GM19238 (cell line): Measurements from ENCODE around the gene CTCF.
A peak's percentile ranks its signal among the peaks of the same experiment; 100 is the strongest.
"Not testable (repeated sequence)": the region's sequence is repeated elsewhere in the genome, so short reads cannot be mapped to it uniquely, and the experiment has no call there.

Experiments used
- DNase-seq: peaks from one replicate; pipeline ENCODE4 v3.0.0; 2011; ENCODE audit warnings: low spot score; ENCODE audit not compliant: insufficient read length

Gene CTCF

DNA sequence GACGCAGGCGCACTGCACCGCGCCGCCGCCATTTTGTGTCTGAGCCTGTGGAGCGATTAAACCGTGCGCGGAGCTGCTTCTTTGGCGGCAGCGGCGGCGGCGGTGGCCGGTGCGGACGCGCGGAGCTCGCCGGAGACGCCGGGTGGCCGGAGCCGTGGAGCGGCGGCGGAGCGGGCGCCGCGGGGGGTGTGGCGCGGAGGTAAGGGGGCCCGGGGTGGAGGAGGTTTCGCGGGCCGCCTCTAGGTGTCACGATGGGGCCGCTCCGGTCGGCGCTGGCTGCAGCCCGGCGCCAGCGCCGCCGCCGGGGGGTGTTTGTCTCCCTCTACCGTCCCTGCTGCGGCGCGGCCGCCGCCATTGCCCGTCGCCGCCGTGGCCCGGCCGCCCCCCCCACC, at the start of gene CTCF:
Gene CTCF (plus strand): TSS at position 1 of the 392 bp plus-strand sequence. CDS start 48,307 bp downstream, outside the sequence.
- DNase-seq: peak; percentile 72

DNA sequence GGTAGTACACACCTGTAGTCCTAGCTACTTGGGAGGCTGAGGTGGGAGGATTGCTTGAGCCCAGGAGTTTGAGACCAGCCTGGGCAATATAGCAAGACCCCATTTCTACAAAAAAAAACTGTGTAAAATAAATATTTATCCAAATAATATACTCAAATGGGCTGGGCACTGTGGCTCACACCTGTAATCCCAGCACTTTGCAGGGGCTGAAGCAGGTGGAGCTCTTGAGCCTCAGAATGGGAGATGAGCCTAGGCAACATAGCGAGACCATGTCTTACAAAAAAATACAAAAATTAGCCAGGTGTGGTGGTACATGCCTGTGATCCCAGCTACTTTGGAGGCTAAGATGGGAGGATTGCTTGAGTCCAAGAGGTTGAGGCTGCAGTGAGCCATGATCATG, 48.4 kb upstream of the CTCF start:
- DNase-seq: not testable (repeated sequence)

GRCh38 chr16:67514382-67514828, 47.9 kb upstream of the CTCF start:
- DNase-seq: peak; percentile 58

GRCh38 chr16:67516296-67517154, 45.8 kb upstream of the CTCF start:
- DNase-seq: no peak

DNA sequence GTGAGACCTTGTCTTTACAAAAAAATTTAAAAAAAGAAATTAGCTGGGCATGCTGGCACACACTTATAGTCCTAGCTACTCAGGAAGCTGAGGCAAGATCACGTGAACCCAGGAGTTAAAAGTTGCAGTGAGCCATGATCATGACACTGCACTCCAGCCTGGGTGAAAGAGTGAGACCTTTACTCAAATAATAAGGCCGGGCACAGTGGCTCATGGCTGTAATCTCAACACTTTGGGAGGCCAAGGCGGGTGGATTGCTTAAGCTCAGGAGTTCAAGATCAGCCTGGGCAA, 45.2 kb upstream of the CTCF start:
- DNase-seq: no peak

GRCh38 chr16:67517661-67518423, 44.5 kb upstream of the CTCF start:
- DNase-seq: peak; percentile 61

DNA sequence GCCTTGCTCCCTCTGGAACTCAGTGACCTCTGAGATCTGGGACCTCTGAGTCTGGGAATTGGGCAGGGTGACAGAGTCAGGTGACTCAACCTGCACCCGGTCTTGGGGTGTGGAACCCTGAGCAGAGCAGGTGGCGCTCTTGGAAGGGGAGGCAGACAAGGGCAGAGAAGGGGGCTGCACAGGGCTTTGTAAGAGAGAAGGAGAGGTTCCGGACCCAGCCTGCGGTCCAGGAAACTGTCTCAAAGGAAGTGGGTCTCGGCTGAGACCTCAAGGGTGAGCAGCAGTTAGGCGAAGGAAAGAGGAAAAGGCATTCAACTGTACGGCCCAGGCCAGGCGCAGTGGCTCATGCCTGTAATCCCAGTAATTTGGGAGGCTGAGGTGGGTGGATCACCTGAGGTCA, 43.6 kb upstream of the CTCF start:
- no peak for DNase-seq

- no peak for DNase-seq
These were observed 43.1 kb upstream of the CTCF start for GRCh38 chr16:67519242-67519641.

DNA sequence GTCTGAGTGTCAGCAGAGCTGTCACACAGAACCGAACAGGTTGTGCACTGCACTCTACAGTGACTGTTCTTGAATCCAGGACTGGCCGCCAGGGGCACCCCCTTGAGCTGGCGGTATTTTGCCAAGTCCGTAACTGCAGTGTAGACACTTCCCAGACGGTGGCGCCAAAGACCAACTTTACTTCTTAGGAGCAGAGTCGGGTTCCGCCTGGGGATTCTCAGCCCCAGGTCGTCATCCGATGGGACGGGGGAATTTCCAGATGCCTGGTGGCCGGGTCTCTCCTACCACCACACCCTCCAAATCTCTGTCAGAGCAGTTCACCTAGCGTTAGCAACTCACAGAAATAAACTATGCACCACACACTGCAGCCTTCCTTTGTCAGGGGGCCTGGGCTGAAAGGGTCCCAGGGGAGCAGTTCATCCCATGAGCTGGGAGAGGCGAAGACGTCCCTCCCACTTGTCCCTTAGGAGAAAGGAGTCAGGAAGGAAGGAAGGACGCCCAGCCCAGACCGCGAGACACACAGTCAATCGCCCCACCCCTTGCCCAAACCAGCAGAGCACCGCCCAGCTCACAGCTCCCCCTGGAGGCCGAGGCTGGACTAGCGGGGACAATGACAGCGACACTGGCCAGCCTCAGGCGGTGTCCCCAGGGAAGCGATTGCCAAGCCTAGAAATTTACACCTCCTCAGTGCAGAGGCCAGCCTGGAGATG, 41.1 kb upstream of the CTCF start:
- DNase-seq: peak; percentile 88

DNA sequence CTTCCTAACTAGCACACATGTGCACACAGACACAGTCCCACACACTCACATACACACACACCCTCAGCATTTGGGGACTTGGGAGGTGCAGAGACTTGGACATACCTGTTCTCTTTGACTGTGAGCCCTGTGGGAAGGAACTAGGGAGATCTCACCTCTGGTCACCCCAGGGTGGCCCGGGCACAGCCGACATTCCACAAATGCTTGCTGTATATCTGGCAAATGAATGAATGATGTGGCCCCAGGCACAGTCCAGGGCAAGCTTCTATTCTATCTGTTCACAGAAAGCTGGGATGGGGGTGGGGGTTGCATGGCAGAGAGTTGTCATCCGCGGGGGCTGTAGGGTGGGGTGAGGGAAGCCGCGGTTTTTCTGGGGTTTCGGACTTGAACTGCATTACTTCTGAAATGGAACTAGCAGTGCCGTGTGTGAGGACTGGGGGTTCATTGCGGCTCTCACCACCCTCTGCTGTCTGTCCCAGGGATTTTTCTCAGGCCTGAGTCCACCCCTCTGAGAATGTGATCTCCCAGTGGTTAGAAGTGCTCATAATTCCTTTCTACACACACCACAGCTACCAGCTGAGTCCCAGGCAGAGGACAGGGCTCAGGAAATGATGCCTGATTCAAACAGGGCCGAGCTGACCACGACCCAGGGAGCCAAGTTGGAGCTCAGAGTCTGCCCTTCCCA, 37.0 kb upstream of the CTCF start:
- no peak for DNase-seq

DNA sequence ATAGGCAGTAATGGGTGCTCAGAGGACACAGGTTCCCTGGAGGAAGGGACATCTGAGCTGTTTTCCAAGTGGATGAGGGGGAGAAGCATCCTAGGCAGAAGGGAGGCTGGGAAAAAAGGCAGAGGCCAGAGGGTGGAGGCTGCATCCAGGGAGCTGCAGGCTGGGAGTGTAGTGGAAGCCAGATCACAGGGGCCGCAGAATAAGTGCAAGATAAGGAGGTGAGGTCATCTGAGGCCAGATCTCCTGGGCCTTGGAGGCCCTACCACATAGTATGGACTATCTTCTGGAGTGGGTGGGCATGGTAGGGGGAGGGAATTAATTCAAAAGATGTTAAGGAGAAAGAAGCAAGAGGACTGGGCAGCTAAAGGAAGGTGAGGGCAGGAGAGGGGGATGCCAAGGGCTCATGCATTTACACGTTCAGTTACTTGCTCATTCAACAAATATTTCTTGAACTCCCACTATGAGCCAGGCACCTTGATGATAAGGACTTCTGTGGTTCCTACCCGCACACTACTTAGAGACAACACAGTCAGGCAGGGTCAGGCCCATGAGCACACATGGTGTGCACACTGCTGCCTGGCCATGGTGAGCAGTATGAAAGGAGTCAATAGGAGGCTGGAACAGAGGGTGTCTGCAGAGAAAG, 36.1 kb upstream of the CTCF start:
- DNase-seq: no peak

DNA sequence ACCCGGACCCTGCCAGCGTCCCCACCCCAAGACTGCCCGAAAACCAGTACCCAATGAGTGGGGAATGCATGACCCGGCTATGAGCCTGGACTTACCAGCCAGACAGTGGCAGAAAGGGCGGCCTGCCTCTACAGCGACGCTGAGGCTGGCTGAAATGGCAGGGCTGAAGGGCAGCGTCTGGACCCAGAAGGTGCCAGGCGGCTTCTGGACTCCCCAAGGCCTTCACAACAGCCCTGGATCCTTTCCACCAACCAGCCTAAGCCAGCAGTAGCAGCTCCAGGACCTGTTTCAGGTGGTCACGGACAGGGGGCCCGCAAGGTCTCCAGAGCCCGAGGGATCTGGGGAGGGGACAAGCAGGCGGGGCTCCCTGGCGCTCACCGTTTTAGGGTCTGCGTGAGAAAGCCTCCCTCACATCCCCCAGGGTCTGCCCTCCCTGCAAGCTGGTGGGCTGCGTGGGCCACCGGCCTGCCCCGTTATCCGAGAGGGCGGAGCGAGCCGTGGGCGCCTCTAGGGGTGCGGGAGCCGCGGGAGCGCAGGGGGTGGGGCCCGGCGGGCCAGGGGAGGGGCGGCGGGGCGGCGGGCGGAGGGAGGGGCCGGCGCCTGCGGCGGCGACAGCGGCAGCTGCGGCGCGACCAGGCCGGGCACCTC, 34.0 kb upstream of the CTCF start, which contains the start of gene RIPOR1:
Gene RIPOR1 (plus strand): TSS at position 608 of the 648 bp plus-strand sequence. CDS start 9,618 bp downstream, outside the sequence.
- no peak for DNase-seq

- no peak for DNase-seq
These were observed 33.3 kb upstream of the CTCF start for GRCh38 chr16:67528870-67529581.

DNA sequence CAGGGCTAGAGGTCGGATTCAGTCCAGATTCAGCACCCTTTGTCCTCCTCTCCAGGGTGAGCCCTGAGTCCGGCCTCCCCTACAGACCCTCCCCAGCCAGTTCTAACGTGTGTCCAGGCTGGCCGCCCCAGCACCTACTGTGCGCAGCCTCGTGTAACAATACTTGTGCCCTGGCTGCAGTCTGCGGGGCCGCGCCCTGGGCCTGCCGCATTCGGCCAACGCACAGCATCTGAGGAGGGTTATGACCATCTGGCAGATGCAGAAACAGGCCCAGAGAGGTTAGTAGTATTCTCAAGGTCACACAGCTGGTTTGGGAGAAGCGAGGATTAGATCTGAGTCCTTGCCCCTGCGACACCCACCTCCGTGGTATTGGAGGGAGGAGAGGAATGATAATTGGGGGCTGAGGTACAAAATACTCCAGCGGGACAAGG, 32.7 kb upstream of the CTCF start:
- DNase-seq: no peak

DNA sequence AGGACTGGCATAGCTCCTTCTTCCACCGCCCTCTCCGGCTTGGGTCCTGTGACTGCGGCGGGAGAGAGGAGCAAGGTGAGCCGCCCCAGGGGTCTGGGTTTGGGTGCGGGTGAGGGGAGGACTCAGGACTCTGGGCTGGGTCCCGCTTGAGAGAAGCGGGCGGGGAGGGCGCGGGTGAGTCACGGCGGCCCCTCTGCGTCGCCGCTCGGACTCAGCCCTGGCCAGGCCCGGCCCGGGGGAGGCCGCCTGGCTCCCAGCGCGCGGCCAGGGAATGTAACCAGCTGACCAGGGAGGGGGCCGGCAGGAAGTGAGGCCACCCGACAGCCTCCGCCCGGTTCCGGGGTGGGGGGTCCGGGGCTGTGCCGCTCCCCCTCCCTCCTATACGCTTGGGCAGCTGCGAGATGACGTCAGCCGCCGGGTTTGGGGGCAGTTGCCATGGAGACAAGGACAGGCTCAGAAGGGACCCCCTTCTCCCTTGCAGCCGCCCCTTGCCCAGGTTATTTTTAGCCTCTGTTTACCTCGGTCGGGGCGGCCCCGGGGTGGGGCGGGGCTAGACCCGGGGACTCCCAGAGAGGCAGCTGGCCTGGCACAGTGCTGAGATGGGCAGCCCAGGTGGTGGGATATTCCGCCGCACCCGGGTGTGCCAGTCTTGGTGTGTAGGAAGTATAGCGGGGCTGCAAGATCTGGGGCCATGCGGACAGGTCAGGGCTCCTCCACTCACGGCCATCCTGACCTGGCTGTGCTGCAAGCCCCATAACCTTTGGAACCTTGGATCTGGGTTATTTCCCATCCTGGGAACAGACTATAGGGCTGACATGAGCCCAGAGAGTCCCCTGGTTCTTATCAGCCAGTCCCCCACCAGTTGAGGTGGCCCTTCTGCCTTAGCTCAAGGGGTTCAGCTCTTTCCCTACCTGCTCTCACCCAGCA, 32.0 kb upstream of the CTCF start:
- no peak for DNase-seq

DNA sequence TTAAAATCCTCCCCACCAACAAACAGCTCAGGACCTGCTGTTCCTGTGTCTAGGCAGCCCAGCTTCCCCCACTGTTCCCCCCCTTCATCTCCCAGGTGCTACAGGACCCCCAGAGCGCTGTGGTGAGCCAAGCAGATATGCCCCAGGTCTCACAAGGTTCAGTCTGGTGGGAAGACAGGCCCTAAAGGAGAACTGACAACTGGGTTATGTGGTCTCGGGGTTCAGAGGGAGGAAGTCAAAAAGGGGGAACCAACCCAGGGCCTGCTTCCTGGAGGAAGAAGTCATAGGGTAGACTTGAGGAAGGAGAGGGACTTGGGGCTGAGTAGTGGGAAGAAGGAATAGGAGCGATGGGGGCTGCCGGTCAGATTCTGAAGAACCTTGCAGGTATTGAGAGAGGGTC, 31.1 kb upstream of the CTCF start:
- no peak for DNase-seq

GRCh38 chr16:67533024-67533560, 29.2 kb upstream of the CTCF start:
- DNase-seq: no peak

DNA sequence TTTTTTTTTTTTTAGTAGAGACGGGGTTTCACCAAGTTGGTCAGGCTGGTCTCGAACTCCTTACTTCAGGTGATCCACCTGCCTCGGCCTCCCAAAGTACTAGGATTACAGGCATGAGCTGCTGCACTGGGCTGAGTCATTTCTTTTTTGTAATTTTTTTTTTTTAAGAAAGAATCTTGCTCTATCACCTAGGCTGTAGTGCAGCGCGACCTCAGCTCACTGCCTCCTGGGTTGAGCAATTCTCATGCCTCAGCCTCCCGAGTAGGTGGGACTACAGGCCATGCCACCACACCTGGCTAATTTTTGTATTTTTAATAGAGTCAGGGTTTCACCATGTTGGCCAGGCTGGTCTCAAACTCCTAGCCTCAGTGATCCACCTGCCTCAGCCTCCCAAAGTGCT, 28.3 kb upstream of the CTCF start:
- DNase-seq: not testable (repeated sequence)
